CMK (cell line): ENCODE results near the gene SOBP.
"Not testable (repeated sequence)": the region's sequence is repeated elsewhere in the genome, so short reads cannot be mapped to it uniquely, and the experiment has no call there.

Experiments used
- DNase-seq: peaks from one replicate; pipeline ENCODE4 v3.0.0-alpha.2; 2010; ENCODE audit warnings: low read depth

SOBP gene

DNA sequence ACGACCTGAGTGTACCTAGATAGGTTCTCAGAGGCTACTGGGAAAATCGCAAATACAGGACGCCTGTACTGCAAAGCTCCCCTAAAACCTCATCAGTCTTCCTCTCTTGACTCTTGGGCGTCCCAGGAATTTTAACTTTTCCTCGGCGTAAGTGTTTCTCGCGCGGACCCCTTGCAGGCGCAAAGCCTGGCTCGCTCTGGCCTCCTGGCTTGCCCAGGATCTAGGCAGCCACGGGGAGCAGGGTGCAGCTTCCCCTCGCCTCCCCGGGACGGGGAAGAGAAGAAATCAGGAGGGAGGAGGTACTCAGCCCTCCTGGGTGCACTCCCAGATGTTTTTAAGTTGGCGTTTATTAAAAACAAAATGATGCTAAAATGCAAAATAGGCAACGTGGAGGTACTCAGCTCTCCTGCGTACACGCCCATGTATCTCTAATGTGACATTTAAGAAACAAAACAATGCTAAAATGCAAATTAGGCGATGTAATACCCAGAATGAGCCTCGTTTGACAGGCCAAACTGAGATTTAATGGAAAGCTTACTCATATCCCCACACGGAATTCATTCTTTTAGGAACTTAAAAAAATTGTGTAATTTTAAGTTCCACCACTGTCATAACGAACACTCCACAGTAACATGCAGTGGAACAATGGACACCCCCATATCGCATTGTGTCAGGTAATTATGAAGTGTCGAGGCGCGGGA is 1.6 kb upstream of the SOBP start:
- no peak for DNase-seq

DNA sequence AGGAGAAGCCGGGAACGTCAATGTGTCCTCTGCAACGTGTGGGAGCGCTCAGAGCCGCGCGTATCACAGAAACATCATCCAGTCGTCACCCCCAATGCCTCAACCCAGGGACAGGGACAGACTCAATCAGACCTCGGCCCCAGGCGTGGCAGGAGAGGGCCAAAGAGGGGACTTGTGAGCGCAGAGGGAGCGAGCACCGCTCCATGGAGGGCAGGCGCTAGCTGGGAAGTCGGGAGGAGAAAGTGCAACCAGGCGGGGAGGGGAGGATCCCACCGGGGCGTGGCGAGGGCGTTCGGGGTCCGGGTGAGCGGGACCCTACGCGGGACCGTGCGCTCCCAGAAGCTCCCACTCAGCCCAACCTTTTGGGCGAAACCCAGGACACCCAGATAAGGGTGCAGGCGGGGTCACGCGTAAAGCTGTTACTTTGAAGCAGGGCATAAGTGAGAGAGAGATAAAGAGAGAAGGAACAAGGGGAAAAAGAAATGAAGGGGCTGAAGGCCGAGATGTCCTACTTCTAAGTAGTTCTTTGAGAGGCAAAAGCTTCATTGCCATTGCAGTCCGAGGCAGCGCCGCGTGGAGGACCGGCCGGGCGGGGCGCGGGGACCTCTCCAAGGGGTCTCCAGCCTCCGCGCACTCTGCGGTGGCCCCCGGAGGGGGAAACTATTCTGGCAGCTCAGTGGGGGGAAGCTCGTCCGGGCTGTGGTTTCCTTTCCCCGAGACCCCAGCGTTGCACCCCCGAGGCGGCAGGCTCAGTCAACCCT is 862 bp upstream of the SOBP start:
- no peak for DNase-seq

DNA sequence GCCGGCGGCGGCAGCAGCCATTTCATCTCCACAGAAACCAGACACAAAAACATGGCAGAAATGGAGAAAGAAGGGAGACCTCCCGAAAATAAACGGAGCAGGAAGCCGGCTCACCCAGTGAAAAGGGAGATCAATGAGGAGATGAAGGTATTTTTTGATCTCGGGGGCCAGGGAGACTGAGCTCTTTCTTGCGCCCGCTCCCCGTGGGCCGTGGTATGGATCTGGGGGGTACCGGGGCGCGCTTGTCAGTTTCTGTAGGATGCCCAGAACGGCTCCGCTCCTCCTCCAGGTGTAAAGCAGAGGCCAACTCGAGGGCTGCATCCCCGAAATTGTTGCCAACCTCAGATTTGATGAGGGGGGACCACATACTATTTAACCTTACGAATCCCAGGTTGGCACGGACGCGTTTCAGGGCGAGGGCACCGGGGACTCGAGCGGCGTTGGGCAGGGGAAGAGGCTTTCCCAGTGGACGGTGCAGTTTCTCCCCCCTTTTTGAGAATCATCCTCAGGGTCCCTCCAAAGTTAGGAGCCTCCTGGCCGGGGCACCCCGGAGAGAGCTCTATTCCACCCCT is 735 bp downstream of the SOBP start:
- DNase-seq: no peak

DNA sequence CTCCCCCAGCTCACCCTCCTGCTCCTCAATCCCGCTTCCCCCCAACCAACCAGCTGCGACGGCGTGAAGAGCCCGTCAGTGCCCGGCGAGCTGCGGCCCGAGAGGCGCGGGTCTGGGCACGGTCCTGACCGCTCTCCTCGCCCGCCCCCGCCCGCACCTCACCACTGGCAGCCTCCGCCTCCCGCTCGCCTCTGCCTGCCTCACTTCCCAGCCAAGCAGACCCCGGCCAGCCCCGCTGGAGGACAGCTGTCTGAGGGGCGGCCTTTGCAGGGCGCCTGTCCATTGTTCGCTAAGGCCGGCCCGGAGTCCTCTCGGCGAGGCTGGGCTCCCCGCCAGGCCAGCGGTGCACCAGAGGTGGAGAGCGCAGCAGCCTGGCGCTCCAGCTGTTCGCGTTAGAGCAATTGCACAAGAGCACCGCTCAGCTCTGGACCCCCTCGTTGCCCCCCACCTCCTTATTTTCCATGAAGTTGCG is 1.3 kb downstream of the SOBP start:
- no peak for DNase-seq

DNA sequence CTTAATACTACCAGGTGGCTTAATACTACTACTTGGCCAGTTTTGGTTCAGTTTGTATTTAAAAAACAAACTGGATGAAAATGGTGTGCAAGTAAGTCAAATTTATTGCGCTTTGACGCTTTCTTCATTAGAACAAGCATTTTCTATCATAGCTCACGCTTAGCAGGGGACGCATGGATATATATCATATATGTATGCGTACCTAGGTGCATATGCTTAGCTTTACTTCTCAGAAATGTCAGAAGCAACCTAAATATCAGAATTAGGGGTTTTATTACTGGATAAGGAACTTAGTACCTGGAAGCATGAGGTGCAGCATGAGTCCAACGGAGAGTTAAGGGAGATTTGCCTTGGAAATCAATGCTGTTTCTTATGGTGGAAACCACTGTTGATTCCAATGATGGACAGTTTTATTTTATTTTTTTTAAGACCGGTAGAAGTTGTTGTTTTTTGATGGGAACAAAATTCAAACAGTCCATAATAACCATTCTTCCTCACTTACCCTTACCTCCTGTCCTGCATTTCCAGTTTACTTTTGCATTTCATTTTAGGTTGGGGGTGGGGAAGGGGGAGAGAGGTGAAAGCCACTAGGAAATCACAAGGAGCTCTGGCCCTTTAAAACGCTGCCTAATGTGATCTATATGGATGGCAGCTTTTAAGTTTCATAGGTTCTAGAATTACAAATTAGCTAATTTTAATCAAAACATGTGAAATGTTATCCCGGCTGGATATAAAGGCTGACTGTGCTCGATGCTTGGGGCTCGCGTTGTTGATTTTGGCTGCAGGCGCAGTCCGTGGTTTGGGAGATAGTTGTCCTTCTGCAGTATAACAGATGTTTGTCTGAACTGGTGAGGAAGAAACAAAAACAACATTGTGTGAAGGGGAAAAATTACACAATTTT is 2.1 kb downstream of the SOBP start:
- DNase-seq: no peak

DNA sequence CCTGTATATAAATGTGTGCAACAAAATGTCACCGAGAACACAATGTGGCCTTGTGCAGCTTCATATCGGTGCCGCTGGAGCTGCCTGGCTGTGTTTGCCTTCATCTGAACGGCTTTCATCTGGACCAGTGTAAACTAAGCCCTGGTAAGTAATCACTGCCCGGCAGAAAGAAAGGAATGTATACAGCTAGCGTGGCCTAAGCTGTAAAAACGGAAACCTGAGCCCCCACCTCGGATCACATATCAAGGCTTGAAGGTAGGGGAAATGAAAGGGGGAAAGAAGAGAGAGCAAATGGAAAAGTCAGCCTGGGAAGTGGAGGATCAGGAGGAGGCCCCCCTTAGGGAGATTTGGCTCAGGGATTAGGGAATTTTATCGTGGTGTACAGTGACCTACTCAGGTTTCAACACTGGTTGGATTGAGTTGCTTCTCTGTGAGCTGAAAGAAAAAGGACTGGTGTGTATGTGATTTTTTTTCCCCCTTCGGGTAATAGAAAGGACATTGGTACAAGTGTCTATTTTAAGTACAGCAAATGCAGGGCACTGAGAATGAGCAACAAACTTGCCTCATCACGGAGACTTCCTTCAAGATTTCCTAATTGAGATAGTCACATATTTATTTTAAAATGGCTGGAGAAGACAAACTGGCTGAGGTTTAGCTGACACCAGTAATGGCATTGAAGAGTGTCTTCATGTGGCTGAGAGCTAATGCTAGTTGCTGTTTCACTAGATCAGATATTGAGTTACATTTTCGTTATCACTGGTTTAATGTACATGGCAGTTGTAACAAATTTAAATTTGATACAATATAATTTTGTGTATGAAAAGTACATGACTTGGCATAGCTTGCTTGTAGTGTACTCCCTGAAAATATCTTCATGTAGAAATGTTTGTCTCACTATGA is 3.5 kb downstream of the SOBP start:
- no peak for DNase-seq

DNA sequence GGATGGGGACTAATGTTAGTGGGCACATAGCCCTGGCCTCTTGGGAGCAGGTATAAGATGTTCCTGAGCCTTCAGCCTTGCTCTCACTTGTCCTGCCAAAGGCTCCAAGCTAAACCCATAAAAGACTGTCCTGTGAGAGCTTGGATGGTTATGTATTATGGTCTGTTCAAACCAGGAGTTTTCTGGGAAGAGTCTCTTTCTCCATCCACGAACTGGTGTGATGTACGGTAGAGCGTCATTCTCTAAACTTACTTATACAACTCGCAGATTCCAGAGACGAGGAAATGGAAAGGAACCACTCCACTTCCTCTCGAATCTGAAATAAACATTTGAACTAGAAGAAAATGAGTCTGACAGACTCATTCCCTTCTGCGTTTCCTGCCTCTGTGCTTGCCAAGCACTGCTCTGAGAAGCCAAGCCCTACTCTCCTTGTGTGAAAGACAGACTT is 5.3 kb downstream of the SOBP start:
- no peak for DNase-seq

DNA sequence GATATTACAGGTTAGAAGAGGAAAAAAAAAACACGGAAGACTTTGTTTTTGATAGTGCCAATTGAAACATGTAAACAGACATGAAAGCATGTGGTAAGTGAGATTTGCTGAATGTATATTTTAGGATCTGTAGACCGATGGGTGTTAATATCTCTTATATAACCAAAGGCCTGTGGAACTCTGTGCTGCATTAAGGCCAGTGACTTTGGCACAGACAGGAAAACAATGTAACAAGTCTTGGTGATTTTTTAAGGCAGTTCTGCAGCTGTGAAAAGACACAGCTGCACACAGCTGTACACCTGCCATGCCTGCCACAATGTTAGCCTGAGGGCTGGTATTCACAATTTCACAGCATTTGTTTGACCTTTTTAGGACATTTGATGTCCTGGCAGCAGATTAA is 6.1 kb downstream of the SOBP start:
- no peak for DNase-seq

DNA sequence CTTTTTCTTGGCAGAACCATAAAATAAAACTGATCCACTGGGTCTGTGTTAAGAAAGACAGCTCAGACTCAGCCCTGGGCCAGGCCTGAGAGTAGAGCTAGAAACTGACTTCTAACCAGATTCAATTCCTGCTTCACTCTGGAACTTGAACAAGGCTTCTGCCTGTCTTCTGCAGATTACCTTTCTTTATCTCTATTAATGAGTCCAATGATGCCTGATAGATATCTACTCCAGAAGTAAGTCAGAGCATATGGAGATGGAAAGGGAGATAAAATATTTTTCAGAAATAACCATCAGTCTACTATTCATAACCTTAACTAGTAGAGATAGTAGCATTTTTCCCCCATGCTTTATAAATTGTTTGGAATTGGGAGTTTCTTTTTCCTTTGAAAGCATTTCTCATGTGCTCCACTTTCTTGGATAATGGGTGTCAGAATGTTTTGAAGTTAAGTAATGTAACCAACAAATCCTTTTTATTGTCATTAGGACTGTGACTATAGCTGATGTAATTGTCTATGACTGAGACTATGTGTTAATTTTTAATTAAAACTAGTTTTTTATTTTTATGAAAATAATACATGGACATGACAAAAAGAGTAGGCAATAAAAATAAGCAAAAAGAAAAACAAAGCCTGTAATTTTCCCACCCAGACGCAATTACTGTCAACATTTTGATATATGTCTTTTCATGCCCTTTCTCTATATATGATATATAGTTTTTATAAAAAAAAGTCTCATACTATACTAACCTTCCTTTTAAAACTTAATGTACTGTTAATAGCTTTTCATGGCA is 7.2 kb downstream of the SOBP start:
- no peak for DNase-seq

DNA sequence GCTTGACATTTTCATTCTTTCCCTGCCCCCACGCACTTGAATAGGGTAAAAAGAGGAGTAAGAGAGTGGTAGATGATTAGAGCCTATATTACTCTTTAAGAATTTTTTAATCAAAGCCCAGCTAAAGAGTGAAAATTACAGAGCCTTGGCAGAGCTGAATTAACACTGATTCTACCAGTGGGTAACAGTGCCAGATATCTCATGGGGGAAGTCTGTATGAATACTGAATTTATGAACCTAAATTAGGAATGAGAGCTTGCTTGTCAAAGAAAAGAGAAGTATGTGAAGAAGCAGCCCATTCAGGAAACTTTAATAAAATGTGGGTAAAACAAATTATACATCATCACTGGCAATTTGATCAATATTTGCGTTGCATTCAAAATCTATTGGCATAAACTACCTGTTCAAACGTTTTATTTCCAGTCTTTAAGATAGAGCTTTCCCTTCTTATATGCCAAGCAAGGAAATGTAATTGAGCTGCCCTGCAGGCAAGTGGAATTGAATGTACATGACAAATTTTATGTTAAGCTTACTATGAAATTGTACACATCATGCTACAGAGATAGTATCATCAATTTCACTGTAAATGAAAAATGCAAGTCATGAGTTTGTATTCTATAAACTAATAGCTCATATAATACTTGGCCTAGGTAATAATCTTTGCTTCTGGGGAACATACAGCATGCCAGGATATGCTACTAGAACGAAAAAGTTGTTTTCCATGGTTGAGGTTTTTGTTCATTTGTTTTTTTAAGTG is 14.5 kb downstream of the SOBP start:
- no peak for DNase-seq

DNA sequence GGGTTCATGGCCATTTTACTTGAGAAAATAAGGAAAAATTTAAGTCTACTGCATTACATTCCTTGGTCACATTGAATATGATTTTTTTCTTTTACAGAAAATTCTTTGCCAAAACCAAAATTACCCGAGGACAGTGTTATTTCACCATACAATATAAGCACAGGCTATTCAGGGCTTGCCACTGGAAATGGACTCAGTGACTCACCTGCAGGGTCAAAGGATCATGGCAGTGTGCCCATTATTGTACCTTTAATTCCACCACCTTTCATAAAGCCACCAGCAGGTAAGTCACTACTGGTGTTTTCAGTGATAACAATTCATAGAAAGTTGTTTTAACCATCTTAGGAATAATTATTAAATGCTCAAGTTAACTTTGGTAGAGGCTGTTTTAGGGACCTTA is 16.2 kb downstream of the SOBP start:
- no peak for DNase-seq

DNA sequence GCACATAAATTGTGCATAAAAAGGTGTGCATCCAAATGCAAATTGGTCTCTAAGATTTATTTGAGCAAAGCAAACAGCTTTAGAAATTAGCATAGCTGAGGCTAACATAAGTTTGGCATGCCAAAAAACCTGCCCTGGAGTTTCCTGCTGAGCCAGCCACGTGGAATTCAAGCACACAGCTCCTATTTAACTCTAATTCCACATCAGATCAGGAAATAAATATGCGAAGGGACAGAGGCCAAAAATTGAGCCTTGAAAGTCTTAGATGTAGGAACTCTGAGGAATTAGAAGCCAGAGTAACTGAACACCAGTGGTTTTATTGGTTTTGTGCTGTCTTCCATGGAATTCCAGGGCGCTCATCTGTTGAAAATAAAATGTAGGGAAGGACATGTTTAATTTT is 19.6 kb downstream of the SOBP start:
- no peak for DNase-seq

DNA sequence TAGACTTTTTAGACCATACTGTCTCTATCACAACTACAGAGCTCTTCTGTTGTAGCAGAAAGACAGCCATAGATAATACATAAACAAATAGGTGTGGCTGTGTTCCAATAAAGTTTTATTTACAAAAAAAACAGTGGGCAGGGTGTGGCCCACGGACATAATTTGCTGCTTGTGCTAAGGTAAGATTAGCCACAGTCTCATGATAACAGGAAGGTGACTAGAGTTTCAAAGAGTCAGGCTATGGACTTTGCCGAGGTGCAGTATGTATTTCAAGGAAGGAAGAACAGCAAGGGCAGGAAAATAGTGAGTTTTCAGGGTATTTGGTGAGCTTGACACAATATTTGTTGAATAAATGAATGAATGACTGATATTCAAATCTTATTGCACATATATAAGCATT is 20.2 kb downstream of the SOBP start:
- no peak for DNase-seq

DNA sequence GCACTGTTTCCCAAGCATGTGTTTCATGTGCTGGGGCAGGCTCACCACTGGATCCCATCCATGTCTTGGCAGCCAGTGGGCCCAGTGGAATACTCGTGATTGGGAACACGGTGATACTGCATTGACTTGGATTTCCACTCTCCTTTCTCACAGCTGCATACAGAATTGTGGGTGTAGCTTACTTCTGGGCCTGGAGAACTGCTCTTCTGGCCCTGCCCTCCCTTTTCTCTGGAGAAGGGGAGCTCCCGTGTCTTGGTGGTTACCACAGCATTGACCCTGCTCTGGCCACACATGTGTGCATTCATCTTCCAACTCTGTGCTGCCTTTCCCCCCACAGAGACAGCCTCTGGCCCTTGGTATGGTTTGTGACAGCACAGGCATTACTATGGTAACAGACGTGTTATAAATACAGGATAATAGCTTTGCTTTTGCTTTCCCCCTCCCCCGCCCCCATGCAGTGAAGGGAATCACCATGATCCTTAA is 21.6 kb downstream of the SOBP start:
- DNase-seq: no peak

DNA sequence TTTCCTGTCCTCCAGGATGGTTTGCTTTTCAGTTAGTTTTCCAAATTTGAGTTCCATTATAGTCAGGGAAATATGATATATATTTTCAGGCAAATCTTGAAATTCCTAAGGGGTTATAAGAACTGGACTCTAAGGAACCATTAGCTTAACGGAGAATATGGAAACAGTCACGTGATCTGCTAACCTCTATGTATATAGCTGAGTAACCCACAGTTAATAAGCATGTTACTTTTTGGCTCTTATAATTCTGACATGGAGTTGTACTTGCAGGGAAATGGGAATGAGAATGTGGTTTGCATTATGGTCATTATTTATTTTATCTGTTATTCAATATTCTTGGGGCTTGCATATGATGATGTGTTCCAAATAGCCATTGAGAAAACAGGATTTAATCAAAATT is 23.3 kb downstream of the SOBP start:
- no peak for DNase-seq

DNA sequence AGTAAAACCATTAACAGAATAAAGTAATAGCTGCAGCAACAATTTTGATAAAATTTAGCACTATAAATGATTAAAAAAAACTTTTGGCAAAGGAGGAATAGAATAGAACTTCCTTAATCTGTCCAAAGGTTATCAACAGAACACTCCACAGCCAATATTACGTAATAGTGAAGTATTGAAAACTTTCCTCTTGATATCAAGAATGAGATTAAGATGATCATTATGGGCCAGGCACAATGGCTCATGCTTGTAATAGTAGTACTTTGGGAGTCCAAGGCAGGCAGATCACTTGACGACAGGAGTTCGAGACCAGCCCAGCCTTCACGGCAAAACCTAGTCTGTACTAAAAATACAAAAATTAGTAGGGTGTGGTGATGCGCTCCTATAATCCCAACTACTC is 26.0 kb downstream of the SOBP start:
- no peak for DNase-seq

DNA sequence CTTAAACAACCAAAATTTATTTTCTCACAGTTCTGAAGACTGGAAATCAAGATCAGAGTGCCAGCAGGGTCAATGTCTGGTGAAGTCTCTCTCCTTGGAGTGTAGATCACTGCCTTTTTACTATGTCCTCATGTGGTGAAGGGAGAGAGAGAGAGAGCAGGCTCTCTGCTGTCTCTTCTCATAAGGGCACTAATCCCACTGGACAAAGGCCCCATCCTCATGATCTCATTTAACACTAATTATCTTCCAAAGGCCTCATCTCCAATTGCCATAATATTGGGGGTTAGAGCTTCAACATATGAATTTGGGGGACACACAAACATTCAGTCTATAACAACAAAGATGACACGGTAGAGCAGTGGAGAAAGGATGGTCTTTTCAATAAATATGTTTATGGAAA is 27.4 kb downstream of the SOBP start:
- DNase-seq: no peak

DNA sequence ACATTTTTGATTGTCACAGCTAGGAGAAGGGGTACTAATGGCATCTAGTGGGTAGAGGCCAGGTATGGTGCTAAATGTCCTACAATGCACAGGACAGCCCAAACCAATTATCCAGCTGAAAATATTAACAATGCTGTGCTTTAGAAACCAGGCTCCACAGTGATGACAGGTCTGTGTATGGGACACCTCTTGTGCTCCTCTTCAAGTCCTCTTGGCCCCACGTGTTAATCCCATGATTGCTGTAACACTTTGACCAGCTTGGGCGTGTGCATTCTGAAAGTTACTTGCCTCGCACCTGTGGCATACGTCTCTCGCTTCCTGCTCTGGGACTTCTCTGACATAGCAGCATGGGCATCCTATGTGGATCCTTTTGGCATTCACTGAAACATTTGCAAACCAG is 29.3 kb downstream of the SOBP start:
- DNase-seq: not testable (repeated sequence)

DNA sequence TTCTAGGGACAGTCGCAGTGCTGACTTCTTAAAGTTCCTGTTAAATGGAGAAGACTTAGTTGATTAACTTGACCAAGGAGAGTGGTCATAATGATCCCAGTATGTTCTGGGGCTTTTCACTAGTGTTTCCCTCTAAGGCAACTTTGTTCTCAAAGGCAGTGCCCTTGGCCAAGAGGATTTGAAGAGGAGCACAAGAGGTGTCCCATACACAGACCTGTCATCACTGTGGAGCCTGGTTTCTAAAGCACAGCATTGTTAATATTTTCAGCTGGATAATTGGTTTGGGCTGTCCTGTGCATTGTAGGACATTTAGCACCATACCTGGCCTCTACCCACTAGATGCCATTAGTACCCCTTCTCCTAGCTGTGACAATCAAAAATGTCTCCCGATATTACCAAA is 30.8 kb downstream of the SOBP start:
- not testable (repeated sequence) for DNase-seq
